Sciatic nerve (tissue), 2 donors: ENCODE measurements around the gene SLC48A1. TPM values are rescaled to one million over a fixed set of nuclear protein-coding genes. Genes with fewer than 3 reads are reported as not detected.
"Not testable (repeated sequence)": the region's sequence is repeated elsewhere in the genome, so short reads cannot be mapped to it uniquely, and the experiment has no call there.

ENCODE experiments used
- ATAC-seq: fragments of 200-7000 bp; cut with Tn5 transposase; one replicate; pipeline ENCODE4 v1.9.1; 2020; ENCODE audit warnings: mild to moderate bottlenecking, moderate library complexity
- DNase-seq: peaks from one replicate; pipeline ENCODE4 v3.0.0-alpha.2; 2020; ENCODE audit warnings: low spot score
- intact Hi-C: fragments of 100-400 bp; cut with DNase I; formaldehyde crosslinking; loops from one replicate; pipeline ENCODE4 v1.14.2; 2022
- total RNA-seq: library from RNA; stranded (reverse); fragmentation: NEBNext Ultra II Directional; extraction: Animal tissue kit (Norgen Biotek cat#: 25700); gene quantifications from one replicate; pipeline ENCODE4 v1.2.1, GENCODE V29; 2021
- donor health status: DM: no; HTN: no; CAD: no.
- donor health status: DM: no; HTN: no; CAD: no.

Gene SLC48A1
- total RNA-seq, 1 donor from 2014 or later, result 47.9 TPM

- ATAC-seq, intact Hi-C loops, DNase-seq: not testable (repeated sequence)
Observed at GRCh38 chr12:47815447-47815846, 42.4 kb downstream of the SLC48A1 start.

- no peak for DNase-seq
- ATAC-seq, result no peak
- intact Hi-C loops, result no loop called here
Observed at GRCh38 chr12:47816403-47817271, 43.6 kb downstream of the SLC48A1 start.

- DNase-seq (no peak), ATAC-seq (no peak)
- intact Hi-C loops, result no loop called here
Observed at GRCh38 chr12:47817272-47818006, 44.4 kb downstream of the SLC48A1 start.

- intact Hi-C loops, result no loop called here
- ATAC-seq (no peak), DNase-seq (no peak)
Observed at GRCh38 chr12:47818007-47818376, 45.0 kb downstream of the SLC48A1 start.

- peak; percentile 73 for DNase-seq
- intact Hi-C loops, result no loop called here
- peak; percentile 11 for ATAC-seq
Observed at GRCh38 chr12:47818467-47819137, 45.6 kb downstream of the SLC48A1 start.

GRCh38 chr12:47819138-47819895, 46.3 kb downstream of the SLC48A1 start:
- peak; percentile 84 for DNase-seq
- peak; percentile 55 for ATAC-seq
- intact Hi-C loops, result no loop called here

- peak; percentile 91 for DNase-seq
- ATAC-seq, result peak; percentile 47
- intact Hi-C loops, result no loop called here
Observed at GRCh38 chr12:47819896-47820630, 47.0 kb downstream of the SLC48A1 start, which contains the start of gene HDAC7. HDAC7 (minus strand) TSS chr12:47819903; CDS start chr12:47819785, 118 bp downstream.

GRCh38 chr12:47820631-47821345, 47.8 kb downstream of the SLC48A1 start:
- intact Hi-C loops, result no loop called here
- ATAC-seq (peak; percentile 91), DNase-seq (peak; percentile 88)

GRCh38 chr12:47821346-47821706, 48.3 kb downstream of the SLC48A1 start:
- intact Hi-C loops, result no loop called here
- DNase-seq, result no peak
- ATAC-seq, result no peak

GRCh38 chr12:47822401-47822800, 49.4 kb downstream of the SLC48A1 start:
- no peak for ATAC-seq
- intact Hi-C loops, result no loop called here
- no peak for DNase-seq

GRCh38 chr12:47822863-47823262, 49.8 kb downstream of the SLC48A1 start:
- DNase-seq (no peak), ATAC-seq (no peak)
- intact Hi-C loops, result no loop called here

GRCh38 chr12:47823422-47824086, 50.5 kb downstream of the SLC48A1 start:
- ATAC-seq, result no peak
- DNase-seq, result no peak
- intact Hi-C loops, result no loop called here

- ATAC-seq (no peak), DNase-seq (no peak)
- intact Hi-C loops, result no loop called here
Observed at GRCh38 chr12:47824198-47824597, 51.2 kb downstream of the SLC48A1 start.

GRCh38 chr12:47824635-47825034, 51.6 kb downstream of the SLC48A1 start:
- DNase-seq (no peak), ATAC-seq (no peak)
- intact Hi-C loops, result no loop called here

GRCh38 chr12:47825173-47825639, 52.2 kb downstream of the SLC48A1 start:
- intact Hi-C loops, result no loop called here
- ATAC-seq (peak; percentile 8), DNase-seq (no peak)

- no peak for DNase-seq
- intact Hi-C loops, result no loop called here
- ATAC-seq, result peak; percentile 81
Observed at GRCh38 chr12:47828008-47828975, 55.3 kb downstream of the SLC48A1 start.
